ENCODE results near the gene COL4A3.

The COL4A3 gene

DNA sequence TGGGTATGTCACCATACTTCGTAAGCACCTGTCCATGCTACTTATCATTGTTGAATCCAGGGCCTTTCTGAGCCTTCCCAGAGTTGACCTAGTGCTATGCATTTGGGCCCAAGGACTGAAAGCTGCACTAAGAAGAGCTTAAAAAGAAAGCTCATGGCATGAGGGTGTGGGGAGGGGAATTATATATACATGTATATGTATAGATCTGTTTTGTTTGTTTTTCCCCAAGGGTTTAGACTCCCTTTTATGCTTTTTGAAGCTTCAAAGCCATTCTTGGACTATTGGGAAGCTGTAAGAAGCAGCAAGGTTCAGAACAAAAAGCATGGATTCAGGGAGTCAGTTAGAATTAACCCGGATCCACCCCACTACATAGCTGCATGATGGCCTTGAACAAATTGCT, 183.9 kb downstream of the COL4A3 start:
- DNase-seq: no peak

DNA sequence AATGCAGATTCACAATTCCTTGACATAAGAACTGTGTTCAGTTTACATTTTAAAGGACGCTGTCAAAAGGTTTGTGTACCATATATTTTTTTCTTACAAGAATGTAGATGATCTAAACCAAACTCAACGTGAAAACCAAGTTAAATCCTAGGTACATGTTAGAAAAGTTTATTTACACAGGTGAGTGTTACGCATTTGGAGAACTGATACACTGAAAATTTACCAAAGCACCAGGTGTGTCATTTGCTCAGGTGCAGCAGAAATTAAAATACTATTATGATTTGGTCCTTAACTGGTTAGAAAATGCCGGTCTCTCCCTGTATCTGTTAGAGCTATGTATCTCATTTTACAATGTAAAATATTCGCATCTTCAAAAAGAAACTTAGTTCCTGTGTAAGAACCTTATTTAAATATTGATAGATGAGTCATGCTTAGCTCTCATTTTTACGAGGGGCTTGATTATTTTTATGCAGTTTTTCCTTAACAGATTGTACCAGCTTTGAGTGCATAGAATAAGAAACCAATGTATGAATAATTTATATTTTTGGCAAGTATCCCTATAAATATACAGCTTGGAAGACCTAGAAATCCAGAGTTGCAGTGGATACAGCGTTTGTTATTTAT, 185.7 kb downstream of the COL4A3 start:
- no peak for DNase-seq

DNA sequence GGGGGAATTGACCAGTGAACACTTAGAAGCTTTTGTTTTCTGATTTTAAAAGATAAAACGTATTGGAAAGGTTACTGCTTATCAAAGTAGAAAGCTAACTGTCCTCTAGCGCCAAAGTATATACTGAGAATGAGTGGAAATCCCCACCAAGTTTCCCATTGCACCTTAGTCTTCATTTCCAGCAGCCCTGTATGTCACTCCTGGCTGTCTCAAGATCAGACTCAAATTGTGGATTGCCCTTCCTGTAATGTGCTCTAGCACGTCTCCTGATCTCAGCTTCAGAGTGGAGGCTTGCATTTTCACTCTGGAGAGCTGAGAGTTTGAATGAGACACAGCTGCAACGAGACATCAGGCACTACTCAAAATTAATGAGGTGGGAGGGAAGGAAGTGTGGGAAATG, 187.2 kb downstream of the COL4A3 start:
- no peak for DNase-seq

DNA sequence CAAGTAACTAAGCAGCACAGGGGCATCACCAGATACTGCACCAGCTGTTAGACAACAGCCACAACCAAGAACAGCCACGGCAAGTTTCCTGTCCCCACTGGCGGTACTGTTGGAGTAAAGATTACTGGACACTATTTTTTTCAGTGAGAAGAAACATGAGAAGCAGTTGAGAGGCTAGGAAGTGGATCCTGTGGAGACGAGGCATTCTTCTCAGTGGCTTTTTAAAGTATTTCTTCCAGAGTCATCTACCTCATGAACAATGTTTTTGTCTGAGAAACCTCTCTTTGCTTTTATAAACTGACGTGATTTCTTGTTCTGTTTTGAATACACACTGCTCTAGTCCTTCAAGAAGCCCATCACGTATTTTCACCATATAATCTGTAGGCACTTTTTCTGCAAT, 195.9 kb downstream of the COL4A3 start:
- DNase-seq: no peak

DNA sequence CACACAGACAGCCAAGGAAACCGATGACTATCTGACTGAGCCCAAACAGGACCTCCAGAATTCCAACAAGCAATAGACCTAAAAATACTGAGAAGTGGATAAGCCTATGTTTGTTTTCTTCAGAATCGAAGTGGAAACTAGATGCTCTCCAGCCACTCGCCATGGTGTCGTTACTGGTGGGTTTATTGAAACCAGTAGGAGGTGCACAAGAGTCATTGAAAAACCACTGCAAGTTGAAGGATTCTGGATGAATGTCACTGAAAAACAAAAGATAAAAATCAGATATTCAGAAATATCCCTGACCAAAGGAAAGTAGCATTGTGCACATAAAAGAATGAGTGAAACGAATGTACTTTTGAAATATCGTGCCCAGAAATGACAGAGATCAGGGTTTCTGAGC, 199.3 kb downstream of the COL4A3 start:
- DNase-seq: no peak

Data from activated CD4-positive, alpha-beta T cell treated with anti-CD3 and anti-CD28 coated beads for 48 hours (primary cell).